Suprapubic skin (tissue), 4 donors: ENCODE data around the gene CEP83.

Experiments
- POLR2A ChIP-seq, 2 donors: fragments of 450-650 bp; IDR thresholded peaks; one replicate each; pipeline ENCODE4 v1.6.1; 2017; ENCODE audit warnings: antibody characterized with exemption in 2 of 2, mild to moderate bottlenecking in 2 of 2, moderate library complexity in 2 of 2
- POLR2AphosphoS5 ChIP-seq, 3 donors: sonication (generic); formaldehyde crosslinking; IDR thresholded peaks; one replicate each; pipeline ENCODE4 v1.6.1; 2017; ENCODE audit warnings: antibody characterized with exemption in 3 of 3
- TF ChIP-seq, protein P1 (sequence below), 2 donors: fragments of 200-600 bp in 1 of 2; fragments of 450-650 bp in 1 of 2; sonication (generic) in 1 of 2; IDR thresholded peaks; one replicate each; pipeline ENCODE4 v1.5.1; 2016 to 2019; ENCODE audit warnings: antibody characterized with exemption in 2 of 2, mild to moderate bottlenecking in 1 of 2, moderate library complexity in 1 of 2

GRCh38 chr12:94418517-94418916, 41.1 kb downstream of the CEP83 start:
- TF ChIP-seq, protein P1, sequence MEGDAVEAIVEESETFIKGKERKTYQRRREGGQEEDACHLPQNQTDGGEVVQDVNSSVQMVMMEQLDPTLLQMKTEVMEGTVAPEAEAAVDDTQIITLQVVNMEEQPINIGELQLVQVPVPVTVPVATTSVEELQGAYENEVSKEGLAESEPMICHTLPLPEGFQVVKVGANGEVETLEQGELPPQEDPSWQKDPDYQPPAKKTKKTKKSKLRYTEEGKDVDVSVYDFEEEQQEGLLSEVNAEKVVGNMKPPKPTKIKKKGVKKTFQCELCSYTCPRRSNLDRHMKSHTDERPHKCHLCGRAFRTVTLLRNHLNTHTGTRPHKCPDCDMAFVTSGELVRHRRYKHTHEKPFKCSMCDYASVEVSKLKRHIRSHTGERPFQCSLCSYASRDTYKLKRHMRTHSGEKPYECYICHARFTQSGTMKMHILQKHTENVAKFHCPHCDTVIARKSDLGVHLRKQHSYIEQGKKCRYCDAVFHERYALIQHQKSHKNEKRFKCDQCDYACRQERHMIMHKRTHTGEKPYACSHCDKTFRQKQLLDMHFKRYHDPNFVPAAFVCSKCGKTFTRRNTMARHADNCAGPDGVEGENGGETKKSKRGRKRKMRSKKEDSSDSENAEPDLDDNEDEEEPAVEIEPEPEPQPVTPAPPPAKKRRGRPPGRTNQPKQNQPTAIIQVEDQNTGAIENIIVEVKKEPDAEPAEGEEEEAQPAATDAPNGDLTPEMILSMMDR (IDR thresholded peaks at IDR 0.05): no peak
- TF ChIP-seq POLR2A (IDR thresholded peaks at IDR 0.05): no peak
- TF ChIP-seq POLR2AphosphoS5 (IDR thresholded peaks at IDR 0.05): no peak
